Frontal cortex (tissue), 4 donors: Measurements from ENCODE around the gene NOS1AP. TPM values are rescaled to one million over a fixed set of nuclear protein-coding genes. Genes with fewer than 3 reads are reported as not detected.
A peak's percentile ranks its signal among the peaks of the same experiment; 100 is the strongest.
"Not testable (repeated sequence)": the region's sequence is repeated elsewhere in the genome, so short reads cannot be mapped to it uniquely, and the experiment has no call there.

Experiments used
- DNase-seq, 2 donors: peaks; one replicate each; pipeline ENCODE4 v3.0.0; 2012; ENCODE audit warnings: low spot score in 2 of 2
- FAIRE-seq: peaks from 2 replicates; lab custom pipeline; 2012; peaks lifted over from hg19 to GRCh38; lab: Jason Lieb, UNC
- total RNA-seq: library from RNA; depleted of rRNA; stranded (reverse); fragments of >200 nt; gene quantifications from one replicate; pipeline ENCODE4 v1.2.3, GENCODE V29; 2014
- donor health status: control.
- donor health status: control.
- donor health status: control.

Gene NOS1AP
- 4.9 TPM for total RNA-seq

DNA sequence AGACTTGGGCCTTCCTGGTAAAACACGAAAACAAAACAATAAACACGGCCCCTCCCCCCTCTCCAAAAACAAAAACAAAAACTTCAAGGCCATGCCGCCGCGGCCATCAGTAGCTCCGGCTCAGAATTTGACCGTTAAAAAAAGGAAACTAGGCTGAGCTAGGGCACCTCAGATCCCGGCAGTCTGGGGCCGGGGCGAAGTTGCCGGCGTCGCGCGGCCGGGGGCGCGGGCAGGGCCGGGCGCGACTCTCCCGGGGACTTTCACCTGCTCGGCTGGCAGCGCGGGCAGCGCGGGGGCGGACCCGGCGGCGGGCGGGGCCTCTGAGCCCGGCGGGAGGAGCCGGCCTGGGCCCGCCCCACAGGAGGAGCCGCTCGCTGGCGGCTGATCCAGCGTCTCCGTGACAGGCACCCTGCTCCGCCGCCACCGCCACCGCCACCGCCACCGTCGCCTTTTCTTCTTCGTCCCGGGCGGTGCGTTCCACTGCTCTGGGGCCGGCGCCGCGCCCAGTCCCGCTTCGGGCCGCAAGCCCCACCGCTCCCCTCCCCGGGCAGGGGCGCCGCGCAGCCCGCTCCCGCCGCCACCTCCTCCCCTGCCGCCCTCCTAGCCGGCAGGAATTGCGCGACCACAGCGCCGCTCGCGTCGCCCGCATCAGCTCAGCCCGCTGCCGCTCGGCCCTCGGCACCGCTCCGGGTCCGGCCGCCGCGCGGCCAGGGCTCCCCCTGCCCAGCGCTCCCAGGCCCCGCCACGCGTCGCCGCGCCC is at the start of gene NOS1AP:
Gene NOS1AP (plus strand): TSS at position 358 of the 760 bp plus-strand sequence. CDS start 487 bp downstream, outside the sequence.
- FAIRE-seq (no peak), DNase-seq (peak; percentile 88 to 89)

- no peak for DNase-seq
- no peak for FAIRE-seq
Measured at GRCh38 chr1:162020150-162020549, 49.3 kb upstream of the NOS1AP start.

- FAIRE-seq = no peak
Measured at GRCh38 chr1:162021124-162021523, 48.4 kb upstream of the NOS1AP start.

GRCh38 chr1:162022626-162023025 is 46.9 kb upstream of the NOS1AP start:
- no peak for DNase-seq
- no peak for FAIRE-seq

More at GRCh38 chr1:162021124-162021523, 48.4 kb upstream of the NOS1AP start:
- DNase-seq = no peak

- no peak for FAIRE-seq
- DNase-seq = no peak
Measured at GRCh38 chr1:162023181-162023546, 46.3 kb upstream of the NOS1AP start.

DNA sequence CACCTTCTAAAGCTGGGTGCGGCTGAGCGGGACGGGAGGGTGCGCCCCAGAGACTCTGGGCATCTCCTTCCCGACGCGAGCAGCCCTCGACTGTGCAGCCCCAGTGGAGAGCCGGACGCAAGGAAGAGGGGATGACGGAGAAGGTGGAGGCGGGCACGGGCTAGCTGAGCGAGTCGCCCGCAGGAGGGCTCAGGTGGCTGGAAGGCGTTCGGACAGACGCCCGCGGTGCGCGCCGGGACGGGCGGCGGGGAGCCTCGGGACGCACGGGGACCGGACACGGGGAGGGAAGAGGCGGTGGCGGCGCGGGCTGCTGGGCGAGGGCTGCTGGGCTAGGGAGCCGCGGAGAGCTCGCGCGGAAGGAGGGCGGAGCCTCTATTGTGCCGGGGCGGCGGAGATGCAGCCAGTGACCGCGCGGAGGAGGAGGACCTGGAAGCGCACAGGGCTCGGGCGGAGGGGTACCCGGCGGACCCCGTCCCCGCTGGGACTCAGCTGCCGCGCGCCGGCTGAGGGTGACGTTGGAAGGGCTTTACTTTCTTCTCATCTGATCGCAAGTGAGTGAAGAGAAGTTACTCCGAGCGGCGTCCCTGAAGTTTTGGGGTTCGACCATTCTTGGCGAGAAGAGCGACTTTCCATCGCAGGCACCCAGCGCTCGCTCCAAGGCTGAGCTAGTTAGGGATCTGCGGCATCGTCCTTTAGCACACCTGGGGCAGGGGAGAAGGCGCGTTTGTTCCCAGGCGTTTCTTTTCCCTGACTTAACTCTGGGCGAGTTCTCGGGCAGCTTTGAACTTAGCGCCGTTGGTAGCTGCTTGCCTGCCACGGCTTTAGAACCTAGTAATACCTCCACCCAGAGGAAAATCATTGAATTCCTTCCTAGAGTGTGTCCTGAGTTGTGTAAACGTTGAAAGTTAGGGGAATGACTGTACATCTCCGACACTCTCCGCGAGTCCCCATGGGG is 45.7 kb upstream of the NOS1AP start, which contains the start of gene OLFML2B:
Gene OLFML2B (minus strand): TSS at position 323 of the 955 bp plus-strand sequence. CDS start 439 bp downstream, outside the sequence.
- DNase-seq (peak; percentile 58 to 61), FAIRE-seq (no peak)

DNA sequence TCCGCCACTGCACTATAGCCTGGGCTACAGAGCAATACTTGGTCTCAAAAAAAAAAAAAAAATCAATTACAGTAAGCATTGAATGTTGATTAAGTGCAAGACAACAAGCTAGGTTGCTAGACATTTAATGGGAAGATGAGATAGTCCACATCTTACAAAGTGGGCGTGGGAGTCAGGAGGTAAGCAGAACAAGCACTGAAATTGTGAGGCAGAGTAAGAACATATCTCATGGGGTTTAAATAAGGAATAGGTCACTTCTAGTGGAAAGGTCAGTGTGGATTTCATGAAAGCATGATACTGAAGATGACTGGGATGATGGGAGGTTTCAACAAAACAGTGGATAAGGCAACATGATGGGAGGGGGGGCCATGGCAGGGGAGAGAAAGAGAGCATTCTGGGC is 44.0 kb upstream of the NOS1AP start:
- FAIRE-seq = no peak
- DNase-seq = no peak

DNA sequence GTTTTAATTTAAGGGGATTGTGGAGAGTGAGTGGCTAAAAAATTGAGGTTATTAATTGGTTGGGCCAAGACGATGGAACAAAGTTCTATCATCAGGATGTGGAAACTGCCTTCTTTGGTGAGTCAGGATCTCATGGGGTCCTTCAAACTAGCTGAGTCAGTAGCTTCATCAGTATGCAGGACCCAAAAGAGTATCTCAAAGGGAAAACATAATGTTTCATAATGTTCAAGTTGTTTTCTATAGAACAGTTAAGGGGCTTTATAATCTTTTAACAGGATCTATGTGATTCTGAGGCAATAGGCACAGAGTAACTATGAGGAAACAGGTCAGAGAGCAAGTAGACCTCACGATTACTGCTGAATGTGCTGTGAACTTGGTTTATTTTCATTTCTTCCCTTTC is 42.6 kb upstream of the NOS1AP start:
- FAIRE-seq (no peak), DNase-seq (no peak)

DNA sequence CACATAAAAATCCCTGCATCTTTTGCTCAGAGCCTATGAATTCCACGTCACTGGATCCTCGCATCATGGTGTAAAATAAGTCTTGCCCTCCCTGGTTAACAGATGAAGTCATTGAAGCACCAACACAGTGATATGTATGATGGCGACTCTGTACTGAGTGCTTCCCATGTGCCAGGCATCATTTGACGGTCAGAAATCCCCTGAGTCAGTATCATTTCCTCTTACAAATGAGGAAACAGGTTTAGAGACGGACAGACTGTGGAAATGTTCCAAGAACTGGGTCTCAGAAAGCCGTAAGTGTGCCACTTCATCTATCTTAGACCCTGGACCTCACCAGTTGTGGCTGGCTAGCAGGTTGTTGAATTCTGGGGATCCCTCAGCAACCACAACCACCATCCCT is 40.8 kb upstream of the NOS1AP start:
- DNase-seq (no peak), FAIRE-seq (no peak)

DNA sequence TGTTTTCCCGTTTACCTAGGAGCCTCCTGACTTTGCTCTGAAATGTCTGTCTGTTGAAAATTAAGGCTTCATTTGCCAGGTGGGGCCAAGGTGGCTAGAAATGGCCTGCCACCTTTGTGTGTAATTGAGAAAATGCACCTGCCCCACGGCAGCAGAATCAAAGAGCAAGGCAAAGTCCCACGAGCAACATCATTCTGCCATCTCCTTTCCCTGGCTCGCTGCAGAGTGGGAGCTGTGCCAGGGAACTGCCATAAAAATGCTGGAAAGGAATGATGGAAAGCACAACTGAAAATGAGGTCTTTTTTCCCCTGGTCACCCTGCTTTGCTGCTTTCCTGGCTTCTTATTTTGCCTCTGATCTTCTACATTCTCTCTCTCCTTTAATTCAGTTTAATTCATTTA is 40.3 kb upstream of the NOS1AP start:
- DNase-seq (no peak), FAIRE-seq (no peak)

DNA sequence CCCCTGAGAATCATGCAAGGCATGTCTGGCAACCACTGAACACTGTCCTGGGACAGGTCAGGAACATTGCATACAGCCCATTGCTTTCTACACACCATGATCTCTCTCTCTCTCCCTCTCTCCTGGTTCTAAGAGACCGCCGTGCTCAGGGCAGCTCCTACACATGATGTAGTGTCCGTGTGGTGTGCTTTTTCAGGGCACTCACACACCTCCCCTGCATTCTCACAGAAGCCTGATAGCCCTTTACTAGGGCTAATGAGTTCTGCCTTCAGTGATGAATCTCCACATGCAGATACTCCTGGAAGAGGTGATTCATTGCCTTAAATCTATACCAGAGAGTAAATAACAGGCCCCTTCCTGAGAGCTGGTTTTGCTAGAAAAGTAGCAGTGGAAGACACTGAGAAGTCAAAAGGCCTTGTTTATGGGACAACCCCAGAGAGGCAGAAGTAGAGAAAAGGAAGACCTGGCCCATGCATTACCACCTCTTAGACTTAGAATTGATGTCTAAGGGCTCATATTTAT is 38.7 kb upstream of the NOS1AP start:
- FAIRE-seq = no peak

DNA sequence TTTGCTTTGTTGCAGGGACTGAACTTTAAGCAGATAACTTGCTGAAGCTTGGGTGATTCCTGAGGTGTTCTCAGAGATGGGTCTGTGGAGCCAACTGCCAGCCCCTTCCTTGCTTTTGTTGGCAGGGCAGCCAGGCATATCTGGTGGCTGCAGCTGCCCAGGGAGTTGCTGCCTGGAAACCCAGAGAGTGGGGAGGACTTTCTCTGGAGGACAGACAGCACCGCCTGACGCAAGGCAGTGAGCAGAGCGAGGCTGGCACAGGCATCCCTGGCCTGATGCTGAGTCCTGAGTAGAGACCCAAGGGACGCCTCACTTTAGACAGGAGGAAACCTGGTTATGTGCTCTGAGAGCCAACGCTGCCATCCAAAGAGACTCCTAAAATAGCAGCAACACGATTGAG is 36.1 kb upstream of the NOS1AP start:
- DNase-seq (peak in 1 of 2 donors; percentile 43), FAIRE-seq (no peak)

More for the DNA sequence above, 38.7 kb upstream of the NOS1AP start:
- DNase-seq = no peak

GRCh38 chr1:162035241-162035640 is 34.2 kb upstream of the NOS1AP start:
- DNase-seq (no peak), FAIRE-seq (no peak)

GRCh38 chr1:162036163-162036562 is 33.3 kb upstream of the NOS1AP start:
- DNase-seq = no peak
- no peak for FAIRE-seq

- no peak for FAIRE-seq
- DNase-seq = no peak
Measured at GRCh38 chr1:162038624-162039023, 30.9 kb upstream of the NOS1AP start.

GRCh38 chr1:162040001-162040400 is 29.5 kb upstream of the NOS1AP start:
- DNase-seq = no peak
- no peak for FAIRE-seq

- DNase-seq (no peak), FAIRE-seq (no peak)
Measured at GRCh38 chr1:162040657-162041056, 28.8 kb upstream of the NOS1AP start.

DNA sequence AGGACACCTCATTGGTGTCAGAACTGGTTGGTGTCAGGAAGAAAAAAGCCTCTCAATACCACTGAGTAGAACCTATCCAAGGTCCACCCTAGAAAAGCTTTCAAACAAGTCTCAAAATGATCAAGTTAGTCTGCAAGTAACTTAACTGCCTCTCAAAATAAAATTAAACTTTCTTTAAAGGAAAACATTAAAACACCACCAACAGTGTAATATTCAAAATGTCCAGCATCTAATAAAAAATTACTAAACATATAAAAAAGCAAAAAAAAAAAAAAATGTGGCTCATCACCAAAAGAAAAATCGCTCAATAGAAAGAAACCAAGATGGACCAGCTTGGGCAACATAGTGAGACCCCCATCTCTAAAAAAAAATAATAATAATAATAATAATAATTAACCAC is 27.1 kb upstream of the NOS1AP start:
- FAIRE-seq (no peak), DNase-seq (no peak)

DNA sequence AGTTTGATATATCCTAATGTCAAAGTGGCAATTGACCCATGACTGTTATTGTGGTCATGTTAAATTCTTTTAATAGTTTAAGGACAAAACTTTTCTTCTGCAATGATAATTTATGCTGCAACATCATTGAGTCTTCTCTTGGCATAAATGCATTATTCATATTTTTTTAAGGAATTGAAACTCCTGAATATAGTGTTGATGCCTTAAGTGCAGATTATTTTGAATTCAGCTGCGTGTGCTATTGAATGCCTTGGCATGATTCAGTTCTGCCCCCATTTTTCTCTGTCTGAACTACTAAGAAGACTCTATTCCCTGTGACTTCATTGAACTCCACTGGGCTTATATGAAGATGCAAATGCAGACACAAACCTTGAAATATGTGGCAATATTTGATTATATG is 22.6 kb upstream of the NOS1AP start:
- DNase-seq = no peak
- FAIRE-seq = no peak

GRCh38 chr1:162053949-162054348 is 15.5 kb upstream of the NOS1AP start:
- not testable (repeated sequence) for DNase-seq, FAIRE-seq
